ENCODE measurements around the gene TPRG1. TPM values are rescaled to one million over a fixed set of nuclear protein-coding genes. Genes with fewer than 3 reads are reported as not detected.
A peak's percentile ranks its signal among the peaks of the same experiment; 100 is the strongest.

TPRG1 gene
- total and polyA plus RNA-seq, 2 of the 4 experiments (the other 2 are of a cell fraction) = 0.17 TPM; not detected in 1

GRCh38 chr3:189270248-189270832 is 98.6 kb downstream of the TPRG1 start:
- Histone ChIP-seq H2BK20ac (ENCODE audit: low read depth, low read length) (no peak overlapping the region), H3K9me3 (ENCODE audit: control insufficient read depth, insufficient read depth, low read length) (no peaks in the 10 kb centered on the region), H3K56ac (ENCODE audit: extremely low read depth, insufficient read depth, low read length) (no peak overlapping the region), H4K20me1 (ENCODE audit: insufficient read depth, low read length) (no peaks in the 10 kb centered on the region), H4K5ac (ENCODE audit: low read depth, low read length) (no peak overlapping the region), H3K4me3 (ENCODE audit: insufficient read depth, low read depth, low read length) (no peak overlapping the region), H4K91ac (ENCODE audit: insufficient read depth, low read depth, low read length) (no peak overlapping the region), H3K14ac (replicated peaks; ENCODE audit: low read depth, low read length) (no peak overlapping the region), H2AFZ (replicated peaks; ENCODE audit: low read length, poor library complexity) (no peak overlapping the region), H2BK15ac (ENCODE audit: low read depth, low read length) (no peak overlapping the region), H3K36me3 (ENCODE audit: control insufficient read depth, insufficient read depth, low read length) (no peaks in the 10 kb centered on the region), H3K4me2 (ENCODE audit: low read depth, low read length) (no peak overlapping the region), H3K79me1 (ENCODE audit: low read depth in 1 of 2, low read length in 2 of 2) (no peaks in the 10 kb centered on the region), H3K4ac (ENCODE audit: low read depth, low read length) (no peak overlapping the region), H3K23ac (ENCODE audit: low read depth, low read length) (no peak overlapping the region), H4K8ac (ENCODE audit: low read depth in 2 of 2, low read length in 2 of 2) (no peak overlapping the region), H3K9me1 (ENCODE audit: insufficient read depth, low read length) (no peaks in the 10 kb centered on the region), H3K4me1 (ENCODE audit: control insufficient read depth, insufficient read depth, low read length) (no peaks in the 10 kb centered on the region), H2AK5ac (ENCODE audit: low read depth, low read length) (no peak overlapping the region), H2BK5ac (ENCODE audit: low read depth, low read length, poor library complexity, severe bottlenecking) (no peak overlapping the region), H2AK9ac (replicated peaks; ENCODE audit: low read depth, low read length, poor library complexity) (no peak overlapping the region), H3K9ac (ENCODE audit: low read depth, low read length) (no peak overlapping the region), H3K27ac (ENCODE audit: insufficient read depth, low read length) (no peak overlapping the region), H2BK120ac (ENCODE audit: low read depth, low read length) (no peak overlapping the region), H3K27me3 (ENCODE audit: control insufficient read depth, insufficient read depth, low read length) (no peaks in the 10 kb centered on the region; the same call in 1 of the 2 replicates), H3K18ac (ENCODE audit: low read depth, low read length) (no peak overlapping the region)
- peak; percentile 98 for ATAC-seq (ENCODE audit: low read depth)
- peak; percentile 66 for DNase-seq
- in situ Hi-C loops (cut with MboI; ENCODE audit: low sequenced_read_pairs) (no loop called here), intact Hi-C loops (cut with micrococcal nuclease) (loop anchor here (1.0 to 2.0 kb wide), 2 partner anchors 382 to 678 kb away; no protein-coding TSS in a partner anchor), dilution Hi-C loops (cut with HindIII; ENCODE audit: low sequenced_read_pairs, unreplicated experiment) (no loop called here)
- WGBS, 2 experiments (ENCODE audit: extremely low coverage in 2 of 2, insufficient read length in 1 of 2) = no CpG with 5 or more reads among the region's 5 CpGs
- BruUV-seq (replicated peaks) = no TSS peak
- CTCF ChIA-PET = interaction anchor here (0.7 to 5.2 kb wide), 4 partner anchors 47 to 1986 kb away, joined by 3 to 20 read pairs (median 4); no protein-coding TSS in a partner anchor
- TF ChIP-seq SMC3 (IDR thresholded peaks at IDR 0.05; ENCODE audit: low read depth, low read length) = peak; percentile 54
- TF ChIP-seq FOS (IDR thresholded peaks at IDR 0.05; ENCODE audit: low read depth, low read length) = no peak
- TF ChIP-seq CTCF (conservative IDR thresholded peaks at IDR 0.05; ENCODE audit: low read depth, low read length) = peak; percentile 60
- peak; percentile 68 for TF ChIP-seq RAD21 (IDR thresholded peaks at IDR 0.05; ENCODE audit: low read length)
- no peak for TF ChIP-seq MXI1 (IDR thresholded peaks at IDR 0.05; ENCODE audit: borderline replicate concordance, low read depth, low read length)
- POLR2A ChIA-PET (ENCODE audit: unreplicated experiment) = no interaction called here
